Stomach (tissue), 4 donors: Measurements from ENCODE around the gene TEAD2.

Experiments used
- EP300 ChIP-seq: sonication (generic); formaldehyde crosslinking; IDR thresholded peaks from one replicate; pipeline ENCODE4 v1.6.1; 2017; ENCODE audit warnings: antibody characterized with exemption
- POLR2A ChIP-seq, 4 donors: fragments of 450-650 bp; IDR thresholded peaks; one replicate each; pipeline ENCODE4 v1.6.1; 2016; ENCODE audit warnings: antibody characterized with exemption in 4 of 4, control low read depth in 2 of 4, mild to moderate bottlenecking in 1 of 4, moderate library complexity in 1 of 4
- POLR2AphosphoS5 ChIP-seq, 3 donors: sonication (generic); formaldehyde crosslinking; IDR thresholded peaks; one replicate each; pipeline ENCODE4 v1.6.1; 2016; ENCODE audit warnings: antibody characterized with exemption in 3 of 3
- TF ChIP-seq, protein P1 (sequence below), 7 experiments: fragments of 450-650 bp in 4 of 7; fragments of 200-600 bp in 3 of 7; sonication (generic) in 3 of 7; IDR thresholded peaks; one replicate each; pipeline ENCODE4 v1.5.1; 2016 to 2019; ENCODE audit warnings: antibody characterized with exemption in 7 of 7, control low read depth in 2 of 7, mild to moderate bottlenecking in 1 of 7

- TF ChIP-seq, protein P1, sequence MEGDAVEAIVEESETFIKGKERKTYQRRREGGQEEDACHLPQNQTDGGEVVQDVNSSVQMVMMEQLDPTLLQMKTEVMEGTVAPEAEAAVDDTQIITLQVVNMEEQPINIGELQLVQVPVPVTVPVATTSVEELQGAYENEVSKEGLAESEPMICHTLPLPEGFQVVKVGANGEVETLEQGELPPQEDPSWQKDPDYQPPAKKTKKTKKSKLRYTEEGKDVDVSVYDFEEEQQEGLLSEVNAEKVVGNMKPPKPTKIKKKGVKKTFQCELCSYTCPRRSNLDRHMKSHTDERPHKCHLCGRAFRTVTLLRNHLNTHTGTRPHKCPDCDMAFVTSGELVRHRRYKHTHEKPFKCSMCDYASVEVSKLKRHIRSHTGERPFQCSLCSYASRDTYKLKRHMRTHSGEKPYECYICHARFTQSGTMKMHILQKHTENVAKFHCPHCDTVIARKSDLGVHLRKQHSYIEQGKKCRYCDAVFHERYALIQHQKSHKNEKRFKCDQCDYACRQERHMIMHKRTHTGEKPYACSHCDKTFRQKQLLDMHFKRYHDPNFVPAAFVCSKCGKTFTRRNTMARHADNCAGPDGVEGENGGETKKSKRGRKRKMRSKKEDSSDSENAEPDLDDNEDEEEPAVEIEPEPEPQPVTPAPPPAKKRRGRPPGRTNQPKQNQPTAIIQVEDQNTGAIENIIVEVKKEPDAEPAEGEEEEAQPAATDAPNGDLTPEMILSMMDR (IDR thresholded peaks at IDR 0.05) = no peak
- no peak for TF ChIP-seq POLR2A (IDR thresholded peaks at IDR 0.05)
- TF ChIP-seq POLR2AphosphoS5 (IDR thresholded peaks at IDR 0.05) = peak; percentile 49 to 92 (median 81)
- TF ChIP-seq EP300 = no peak
These were observed 22.7 kb downstream of the TEAD2 start for GRCh38 chr19:49339301-49340068.
